PC-3 (cell line): ENCODE data around the gene EIF5AL1.
"Not testable (repeated sequence)": the region's sequence is repeated elsewhere in the genome, so short reads cannot be mapped to it uniquely, and the experiment has no call there.

ENCODE experiments used
- EZH2 ChIP-seq: fragments of 300-600 bp; sonication (generic); IDR thresholded peaks from one replicate; pipeline ENCODE4 v1.6.1; 2017; ENCODE audit warnings: antibody characterized with exemption, mild to moderate bottlenecking, low read length; ENCODE audit not compliant: unreplicated experiment
- EZH2phosphoT487 ChIP-seq: fragments of 300-600 bp; sonication (generic); IDR thresholded peaks from 2 replicates; pipeline ENCODE4 v1.6.1; 2018; ENCODE audit warnings: mild to moderate bottlenecking, antibody characterized with exemption, low read length, borderline replicate concordance
- TF ChIP-seq, protein P1 (sequence below): fragments of 300-600 bp; sonication (generic); conservative IDR thresholded peaks from 2 replicates; pipeline ENCODE4 v1.5.1; 2017; ENCODE audit warnings: antibody characterized with exemption, low read depth, mild to moderate bottlenecking, low read length

DNA sequence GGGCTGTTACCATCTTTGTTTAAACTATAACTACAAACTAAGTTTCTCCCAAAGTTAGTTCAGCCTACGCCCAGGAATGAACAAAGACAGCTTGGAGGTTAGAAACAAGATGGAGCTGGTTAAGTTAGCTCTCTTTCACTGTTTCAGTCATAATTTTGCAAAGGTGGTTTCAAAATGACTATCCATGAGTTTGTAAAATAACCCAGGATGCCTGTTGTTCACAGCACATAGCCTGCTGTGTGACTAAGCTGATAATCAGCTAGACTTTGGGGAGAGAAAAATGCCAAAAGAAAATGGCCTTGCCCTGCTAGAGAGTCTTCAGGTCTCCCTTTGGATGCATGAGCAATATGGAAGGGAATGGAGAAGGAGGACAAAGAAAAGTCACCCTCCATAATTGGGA, 28.6 kb downstream of the EIF5AL1 start:
- TF ChIP-seq, protein P1, sequence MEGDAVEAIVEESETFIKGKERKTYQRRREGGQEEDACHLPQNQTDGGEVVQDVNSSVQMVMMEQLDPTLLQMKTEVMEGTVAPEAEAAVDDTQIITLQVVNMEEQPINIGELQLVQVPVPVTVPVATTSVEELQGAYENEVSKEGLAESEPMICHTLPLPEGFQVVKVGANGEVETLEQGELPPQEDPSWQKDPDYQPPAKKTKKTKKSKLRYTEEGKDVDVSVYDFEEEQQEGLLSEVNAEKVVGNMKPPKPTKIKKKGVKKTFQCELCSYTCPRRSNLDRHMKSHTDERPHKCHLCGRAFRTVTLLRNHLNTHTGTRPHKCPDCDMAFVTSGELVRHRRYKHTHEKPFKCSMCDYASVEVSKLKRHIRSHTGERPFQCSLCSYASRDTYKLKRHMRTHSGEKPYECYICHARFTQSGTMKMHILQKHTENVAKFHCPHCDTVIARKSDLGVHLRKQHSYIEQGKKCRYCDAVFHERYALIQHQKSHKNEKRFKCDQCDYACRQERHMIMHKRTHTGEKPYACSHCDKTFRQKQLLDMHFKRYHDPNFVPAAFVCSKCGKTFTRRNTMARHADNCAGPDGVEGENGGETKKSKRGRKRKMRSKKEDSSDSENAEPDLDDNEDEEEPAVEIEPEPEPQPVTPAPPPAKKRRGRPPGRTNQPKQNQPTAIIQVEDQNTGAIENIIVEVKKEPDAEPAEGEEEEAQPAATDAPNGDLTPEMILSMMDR = not testable (repeated sequence)
- TF ChIP-seq EZH2phosphoT487, EZH2: not testable (repeated sequence)
